ENCODE results near the gene UBLCP1.

DNA sequence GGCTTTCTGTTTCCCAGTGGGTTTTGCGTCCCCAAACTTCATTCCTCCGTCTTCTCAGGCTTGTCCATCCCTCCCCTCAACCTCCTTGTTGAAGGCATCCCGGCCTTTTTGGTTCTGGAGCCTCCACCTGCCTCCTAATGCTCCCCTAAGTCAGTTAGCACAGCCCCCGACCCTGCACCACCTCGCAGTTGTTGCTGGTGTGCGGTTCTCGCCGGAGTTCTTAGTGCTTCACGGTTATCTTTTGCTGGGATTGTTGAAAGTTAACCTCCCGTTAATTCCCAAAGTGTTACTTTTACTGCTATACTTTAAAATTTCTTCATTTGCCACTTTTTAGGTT, 447 bp downstream of the UBLCP1 start:
- no peak for TF ChIP-seq POLR2A (IDR thresholded peaks at IDR 0.05)
- no peak for TF ChIP-seq CTCF (IDR thresholded peaks at IDR 0.05)

Measured in thyroid gland (tissue), 4 donors.